GM18520 (cell line): Measurements from ENCODE around the gene EDNRA.
"Not testable (repeated sequence)": the region's sequence is repeated elsewhere in the genome, so short reads cannot be mapped to it uniquely, and the experiment has no call there.

ENCODE experiments used
- ATAC-seq: cut with Tn5 transposase; IDR thresholded peaks from one replicate; pipeline ENCODE4 v1.9.1; 2021; ENCODE audit not compliant: unreplicated experiment

Gene EDNRA

DNA sequence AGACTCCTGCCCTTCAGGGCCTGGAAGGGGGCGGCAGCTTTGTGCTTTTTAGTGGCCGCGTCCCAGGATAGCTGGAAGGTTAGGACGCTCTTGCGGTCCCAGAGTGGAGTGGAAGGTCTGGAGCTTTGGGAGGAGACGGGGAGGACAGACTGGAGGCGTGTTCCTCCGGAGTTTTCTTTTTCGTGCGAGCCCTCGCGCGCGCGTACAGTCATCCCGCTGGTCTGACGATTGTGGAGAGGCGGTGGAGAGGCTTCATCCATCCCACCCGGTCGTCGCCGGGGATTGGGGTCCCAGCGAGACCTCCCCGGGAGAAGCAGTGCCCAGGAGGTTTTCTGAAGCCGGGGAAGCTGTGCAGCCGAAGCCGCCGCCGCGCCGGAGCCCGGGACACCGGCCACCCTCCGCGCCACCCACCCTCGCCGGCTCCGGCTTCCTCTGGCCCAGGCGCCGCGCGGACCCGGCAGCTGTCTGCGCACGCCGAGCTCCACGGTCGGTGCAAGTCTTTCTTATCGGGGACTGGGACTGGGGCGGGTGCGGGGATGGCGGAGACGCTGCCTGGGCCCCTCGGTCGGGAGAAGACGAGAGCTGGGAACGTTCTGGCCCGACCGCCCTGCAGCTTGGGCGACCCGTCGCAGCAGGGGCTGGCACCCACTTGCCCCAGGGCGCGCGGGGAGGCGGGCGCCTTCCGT lies at the start of gene EDNRA:
Gene EDNRA (plus strand): TSS at position 207 of the 686 bp plus-strand sequence. CDS start 4,585 bp downstream, outside the sequence.
- no peak for ATAC-seq

DNA sequence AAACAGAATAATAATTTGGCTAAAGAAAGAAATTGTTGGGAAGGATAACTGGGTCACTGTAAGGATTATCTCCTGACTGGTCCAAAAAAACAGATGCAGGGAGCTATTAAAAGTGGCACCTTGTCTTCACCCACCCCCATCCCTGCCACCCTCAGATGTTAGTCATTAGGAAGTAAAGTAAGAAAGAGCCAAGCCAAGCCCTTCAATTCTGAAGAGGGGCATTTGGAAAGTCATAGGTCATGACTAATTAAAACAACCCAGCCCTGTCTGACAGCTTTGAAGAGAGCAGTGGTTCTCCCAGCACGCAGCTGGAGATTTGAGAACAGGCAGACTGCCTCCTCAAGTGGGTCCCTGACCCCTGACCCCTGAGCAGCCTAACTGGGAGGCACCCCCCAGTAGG lies 46.5 kb upstream of the EDNRA start:
- ATAC-seq, result not testable (repeated sequence)

DNA sequence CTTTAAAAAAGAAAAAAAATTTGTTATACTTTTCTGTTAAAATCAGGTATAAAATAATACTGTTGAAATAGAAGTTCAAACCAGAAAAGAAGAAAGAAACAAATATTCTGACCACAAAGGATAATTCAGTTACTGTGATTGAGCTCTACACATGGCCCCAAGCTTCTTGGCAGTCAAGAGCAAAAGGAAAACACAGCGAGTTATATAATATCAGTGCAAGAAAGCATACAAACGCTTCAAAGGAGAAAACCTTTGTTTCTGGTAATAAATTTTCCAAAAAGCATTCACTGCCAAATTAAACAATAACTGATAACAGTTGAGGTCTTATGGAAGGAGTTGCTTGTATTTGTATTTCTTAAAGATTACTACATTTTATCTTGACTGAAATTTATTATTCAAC lies 40.5 kb upstream of the EDNRA start:
- ATAC-seq, result no peak

- ATAC-seq, result no peak
Observed at GRCh38 chr4:147447786-147448185, 33.1 kb upstream of the EDNRA start.

DNA sequence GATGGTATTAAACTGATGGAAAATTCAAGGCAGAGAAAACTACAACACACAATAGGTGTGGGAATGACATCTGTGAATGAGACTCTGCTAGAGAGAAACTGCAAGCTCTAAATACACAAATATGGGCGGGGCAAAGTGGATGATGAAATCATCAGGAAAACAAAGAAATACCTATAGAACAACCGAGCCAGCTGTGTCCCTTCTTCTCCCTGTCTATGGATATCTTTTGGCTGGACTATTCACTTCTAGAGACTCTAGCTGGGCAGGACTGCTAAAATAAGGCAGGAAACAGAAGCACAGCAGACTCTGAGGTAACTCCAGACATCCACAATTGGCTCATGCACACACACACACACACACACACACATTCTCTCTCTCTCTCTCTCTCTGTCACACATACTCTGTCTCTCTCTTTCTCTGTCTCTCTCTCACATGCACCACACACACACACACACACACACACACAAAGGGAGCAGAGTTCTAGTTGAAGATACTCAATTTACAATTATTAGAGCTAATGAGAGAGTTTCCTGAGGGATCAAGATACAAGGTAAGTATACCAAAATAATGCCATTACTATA lies 27.2 kb upstream of the EDNRA start:
- no peak for ATAC-seq

- no peak for ATAC-seq
Observed at GRCh38 chr4:147456706-147457105, 24.2 kb upstream of the EDNRA start.

GRCh38 chr4:147461161-147461560 lies 19.7 kb upstream of the EDNRA start:
- ATAC-seq, result no peak

GRCh38 chr4:147463065-147463464 lies 17.8 kb upstream of the EDNRA start:
- ATAC-seq, result no peak

DNA sequence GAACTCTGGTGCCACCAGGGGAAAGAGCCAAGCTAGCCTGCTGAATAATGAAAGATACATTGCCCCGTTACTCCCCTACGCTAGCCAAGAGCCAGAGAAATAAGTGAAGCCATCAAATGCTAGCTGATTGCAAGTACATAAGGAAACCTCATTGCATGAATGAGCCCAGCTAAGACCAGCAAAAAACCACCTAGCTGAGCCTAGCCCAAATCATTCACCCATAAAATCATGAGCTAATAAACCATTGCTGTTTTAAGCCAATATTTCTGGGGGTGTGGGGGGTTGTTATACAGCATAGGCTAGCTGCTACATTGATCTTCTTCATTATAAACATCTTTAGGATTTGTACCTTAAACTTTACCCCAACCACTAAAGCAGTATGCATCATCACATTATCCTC lies 15.4 kb upstream of the EDNRA start:
- no peak for ATAC-seq

GRCh38 chr4:147477439-147477838 lies 3.5 kb upstream of the EDNRA start:
- ATAC-seq, result no peak

- ATAC-seq, result no peak
Observed at GRCh38 chr4:147479376-147479775, 1.5 kb upstream of the EDNRA start.

DNA sequence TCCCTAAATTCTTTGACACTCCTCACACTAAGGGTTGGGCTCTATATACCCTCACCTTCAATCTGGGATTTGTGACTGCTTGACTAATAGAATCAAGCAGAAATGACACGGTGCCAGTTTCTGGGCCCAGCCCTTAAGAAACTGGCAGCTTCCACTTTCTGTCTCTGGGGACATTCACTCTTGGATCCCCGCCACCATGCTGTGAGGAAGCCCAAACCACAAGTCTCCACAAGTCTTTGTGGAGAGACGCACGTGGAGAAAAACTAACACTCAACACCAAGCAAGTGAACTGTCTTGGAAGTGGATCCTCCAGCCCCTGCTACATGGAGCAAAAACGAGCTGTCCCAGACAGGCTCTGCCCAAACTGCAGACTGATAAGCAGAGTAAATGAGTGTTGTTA lies 1.1 kb upstream of the EDNRA start:
- no peak for ATAC-seq

DNA sequence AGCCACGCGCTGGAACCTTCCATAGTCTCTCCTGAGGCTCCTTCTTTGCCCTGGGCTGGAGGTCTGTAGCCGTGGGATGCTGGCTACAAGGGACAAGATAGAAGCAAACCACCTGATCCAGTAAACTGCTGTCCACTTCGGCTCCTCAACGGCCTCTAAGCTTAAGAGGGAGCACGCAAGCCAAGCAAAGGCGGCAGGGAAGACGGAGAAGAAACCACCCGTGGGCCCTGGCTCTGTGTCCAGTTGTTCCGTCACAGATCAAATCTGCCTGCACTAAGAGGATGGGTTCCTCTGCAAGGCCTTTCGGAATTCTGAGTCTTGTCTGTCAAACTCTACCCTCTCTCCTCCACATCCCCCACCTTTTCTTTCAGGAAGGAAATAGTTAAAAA lies 401 bp upstream of the EDNRA start:
- no peak for ATAC-seq

GRCh38 chr4:147481577-147482109 lies 746 bp downstream of the EDNRA start:
- no peak for ATAC-seq

GRCh38 chr4:147482281-147482680 lies 1.4 kb downstream of the EDNRA start:
- ATAC-seq, result no peak

GRCh38 chr4:147485167-147485566 lies 4.3 kb downstream of the EDNRA start:
- no peak for ATAC-seq

GRCh38 chr4:147487616-147488015 lies 6.7 kb downstream of the EDNRA start:
- no peak for ATAC-seq

DNA sequence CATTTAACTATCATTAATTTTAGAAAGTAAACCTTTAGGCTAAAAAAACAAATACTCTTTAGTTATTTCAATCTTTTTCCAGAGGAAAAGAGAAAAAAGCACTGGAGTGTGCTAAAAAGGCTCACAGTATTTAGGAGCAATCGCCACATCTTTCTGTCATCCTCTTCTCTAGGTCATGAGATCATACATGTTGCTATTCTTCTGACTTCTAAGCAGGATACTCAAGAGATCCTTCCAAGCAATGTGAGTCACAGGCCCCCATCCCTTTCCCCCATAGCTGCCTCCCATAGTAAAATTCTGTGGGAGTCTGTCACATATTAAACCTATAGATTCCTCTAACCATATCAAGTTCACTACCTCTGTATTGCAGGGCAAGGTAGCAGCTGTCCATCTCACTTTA lies 7.7 kb downstream of the EDNRA start:
- ATAC-seq, result no peak

GRCh38 chr4:147491086-147491485 lies 10.2 kb downstream of the EDNRA start:
- no peak for ATAC-seq

DNA sequence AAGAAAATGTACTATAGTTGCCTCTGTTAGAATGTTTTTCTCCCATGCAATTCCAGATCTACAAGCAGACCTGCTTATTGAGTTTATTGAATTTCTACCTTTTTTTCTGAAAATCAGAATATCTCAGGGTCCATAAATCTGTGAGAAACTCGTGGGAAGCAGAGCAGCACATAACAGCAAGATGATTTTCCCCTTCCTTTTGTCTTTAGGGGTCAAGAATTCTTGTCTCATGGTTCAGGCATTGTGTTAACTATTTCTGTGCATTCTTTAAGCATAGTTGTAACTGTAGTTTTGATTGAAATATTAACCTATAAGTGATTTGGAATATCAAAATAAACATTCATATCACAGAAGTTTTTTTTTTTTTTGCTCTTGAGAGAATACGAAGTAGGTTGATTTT lies 11.4 kb downstream of the EDNRA start:
- ATAC-seq, result no peak

- ATAC-seq, result no peak
Observed at GRCh38 chr4:147492761-147493160, 11.9 kb downstream of the EDNRA start.

DNA sequence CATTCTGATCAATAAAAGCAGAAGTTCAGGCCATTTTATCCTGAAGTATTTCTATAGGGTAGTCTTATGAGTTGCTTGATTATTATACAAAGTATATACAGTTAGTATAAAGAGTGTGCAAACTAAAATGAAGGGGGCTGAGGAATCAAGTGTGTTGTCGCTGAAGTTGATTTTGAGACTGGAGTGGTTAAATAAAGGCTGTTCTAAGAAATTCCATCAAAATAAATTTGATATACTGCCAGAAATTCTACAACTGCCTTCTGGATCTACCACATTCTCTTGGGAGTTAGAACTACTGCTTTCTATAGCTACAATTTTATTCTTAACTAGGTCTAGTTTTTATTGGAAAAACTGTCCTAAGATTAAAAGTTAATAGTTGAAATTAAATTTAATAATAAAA lies 12.4 kb downstream of the EDNRA start:
- no peak for ATAC-seq

GRCh38 chr4:147494301-147494700 lies 13.4 kb downstream of the EDNRA start:
- ATAC-seq, result no peak
